Right lobe of liver (tissue), 4 donors: ENCODE results near the gene RSPO1.

Experiments
- CTCF ChIP-seq, 4 donors: fragments of 200-600 bp in 3 of 4; fragments of 450-650 bp in 1 of 4; IDR thresholded peaks; one replicate each; pipeline versions ENCODE4 v1.5.1 to v1.8.0; 2016 to 2022; ENCODE audit warnings: antibody characterized with exemption in 4 of 4, mild to moderate bottlenecking in 2 of 4
- POLR2A ChIP-seq: fragments of 450-650 bp; IDR thresholded peaks from one replicate; pipeline ENCODE4 v1.6.1; 2017; ENCODE audit warnings: antibody characterized with exemption, mild to moderate bottlenecking
- donor health status: DM: no; HTN: no; CAD: no.
- donor health status: DM: no; HTN: no; CAD: no.
- donor health status: DM: no; HTN: yes; CAD: no.

- TF ChIP-seq POLR2A (no peak), CTCF (IDR thresholded peaks at IDR 0.05) (no peak)
These were observed 4.2 kb downstream of the RSPO1 start for GRCh38 chr1:37630426-37631028.
